ENCODE results near the gene CRISP3. TPM values are rescaled to one million over a fixed set of nuclear protein-coding genes. Genes with fewer than 3 reads are reported as not detected.
"Not testable (repeated sequence)": the region's sequence is repeated elsewhere in the genome, so short reads cannot be mapped to it uniquely, and the experiment has no call there.

The CRISP3 gene
- total RNA-seq, 1 experiment from 2014 or later: not detected

DNA sequence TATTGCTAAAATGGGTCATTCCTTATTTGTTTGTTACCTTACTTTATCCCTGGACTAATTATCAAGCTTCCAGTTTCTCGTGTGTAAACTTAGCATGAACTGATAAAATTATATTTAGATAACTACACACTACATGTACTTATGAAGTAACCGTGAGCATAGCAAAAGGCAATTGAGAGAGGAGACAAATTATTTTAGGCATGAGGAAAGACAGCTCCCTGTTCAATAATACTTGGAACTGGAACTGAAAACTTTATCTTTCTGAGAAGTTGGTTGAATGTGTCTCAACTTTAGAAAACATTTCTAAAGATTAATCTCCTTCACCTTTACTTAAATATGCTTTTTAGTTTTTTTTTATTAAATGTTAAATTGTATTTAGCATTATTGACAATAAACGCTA lies 11.4 kb downstream of the CRISP3 start:
- intact Hi-C loops (cut with micrococcal nuclease; ENCODE audit: unreplicated experiment): no loop called here
- no TSS peak for BruUV-seq (replicated peaks)

DNA sequence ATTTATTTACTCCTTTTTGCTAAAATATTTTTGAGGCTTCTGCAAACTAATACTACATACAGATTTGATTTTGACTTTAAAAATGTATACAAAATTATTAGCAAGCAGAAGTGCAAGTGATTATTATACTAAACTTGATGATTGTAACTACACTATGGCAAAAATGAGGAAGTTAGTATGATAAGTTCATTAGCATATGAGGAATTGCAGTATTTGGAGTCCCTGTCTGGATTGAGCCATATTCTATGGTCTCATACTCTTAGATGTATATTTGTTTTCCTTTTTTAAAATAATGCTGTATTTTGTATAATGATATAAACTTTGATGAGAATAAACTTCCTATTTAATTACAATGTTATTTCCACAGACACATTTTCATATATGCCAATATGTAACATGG lies 13.9 kb downstream of the CRISP3 start:
- ChIA-PET CTCF (no interaction called here), POLR2A (ENCODE audit: low non-redundant PET) (no interaction called here)
- no peak overlapping the region for H3K27ac ChIP-seq (ENCODE audit: low read depth, low read length, poor library complexity, severe bottlenecking)
- no peak for DNase-seq (ENCODE audit: low spot score)
- H3K4me3 ChIP-seq (ENCODE audit: low read depth, low read length, poor library complexity, severe bottlenecking): no peak overlapping the region
- no peaks in the 10 kb centered on the region for H3K9me3 ChIP-seq (ENCODE audit: low read depth, low read length, poor library complexity, severe bottlenecking)
- intact Hi-C loops (cut with micrococcal nuclease; ENCODE audit: unreplicated experiment): no loop called here
- BruUV-seq (replicated peaks): no TSS peak
- H3K4me1 ChIP-seq (ENCODE audit: insufficient read depth, low read length, poor library complexity, severe bottlenecking): no peaks in the 10 kb centered on the region
- H3K27me3 ChIP-seq (replicated peaks; ENCODE audit: insufficient read depth, low read depth, low read length, poor library complexity): peaks cover 39% of the 10 kb centered on the region
- no peak for TF ChIP-seq EZH2 (IDR thresholded peaks at IDR 0.05; ENCODE audit: borderline replicate concordance, low read depth, low read length, poor library complexity, severe bottlenecking)
- TF ChIP-seq, protein P1, sequence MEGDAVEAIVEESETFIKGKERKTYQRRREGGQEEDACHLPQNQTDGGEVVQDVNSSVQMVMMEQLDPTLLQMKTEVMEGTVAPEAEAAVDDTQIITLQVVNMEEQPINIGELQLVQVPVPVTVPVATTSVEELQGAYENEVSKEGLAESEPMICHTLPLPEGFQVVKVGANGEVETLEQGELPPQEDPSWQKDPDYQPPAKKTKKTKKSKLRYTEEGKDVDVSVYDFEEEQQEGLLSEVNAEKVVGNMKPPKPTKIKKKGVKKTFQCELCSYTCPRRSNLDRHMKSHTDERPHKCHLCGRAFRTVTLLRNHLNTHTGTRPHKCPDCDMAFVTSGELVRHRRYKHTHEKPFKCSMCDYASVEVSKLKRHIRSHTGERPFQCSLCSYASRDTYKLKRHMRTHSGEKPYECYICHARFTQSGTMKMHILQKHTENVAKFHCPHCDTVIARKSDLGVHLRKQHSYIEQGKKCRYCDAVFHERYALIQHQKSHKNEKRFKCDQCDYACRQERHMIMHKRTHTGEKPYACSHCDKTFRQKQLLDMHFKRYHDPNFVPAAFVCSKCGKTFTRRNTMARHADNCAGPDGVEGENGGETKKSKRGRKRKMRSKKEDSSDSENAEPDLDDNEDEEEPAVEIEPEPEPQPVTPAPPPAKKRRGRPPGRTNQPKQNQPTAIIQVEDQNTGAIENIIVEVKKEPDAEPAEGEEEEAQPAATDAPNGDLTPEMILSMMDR (conservative IDR thresholded peaks at IDR 0.05; ENCODE audit: low read depth, low read length): no peak
- H3K36me3 ChIP-seq (ENCODE audit: insufficient read depth, low read length, poor library complexity, severe bottlenecking): no peaks in the 10 kb centered on the region

More for the DNA sequence above, 11.4 kb downstream of the CRISP3 start:
- ChIA-PET CTCF (no interaction called here), POLR2A (ENCODE audit: low non-redundant PET) (no interaction called here)
- no peak for DNase-seq (ENCODE audit: low spot score)
- no peaks in the 10 kb centered on the region for H3K36me3 ChIP-seq (ENCODE audit: insufficient read depth, low read length, poor library complexity, severe bottlenecking)
- peaks cover 52% of the 10 kb centered on the region for H3K27me3 ChIP-seq (replicated peaks; ENCODE audit: insufficient read depth, low read depth, low read length, poor library complexity)
- no peaks in the 10 kb centered on the region for H3K4me1 ChIP-seq (ENCODE audit: insufficient read depth, low read length, poor library complexity, severe bottlenecking)
- no peak overlapping the region for H3K4me3 ChIP-seq (ENCODE audit: low read depth, low read length, poor library complexity, severe bottlenecking)
- TF ChIP-seq EZH2 (IDR thresholded peaks at IDR 0.05; ENCODE audit: borderline replicate concordance, low read depth, low read length, poor library complexity, severe bottlenecking): no peak
- TF ChIP-seq, protein P1 (conservative IDR thresholded peaks at IDR 0.05; ENCODE audit: low read depth, low read length): no peak
- no peaks in the 10 kb centered on the region for H3K9me3 ChIP-seq (ENCODE audit: low read depth, low read length, poor library complexity, severe bottlenecking)
- no peak overlapping the region for H3K27ac ChIP-seq (ENCODE audit: low read depth, low read length, poor library complexity, severe bottlenecking)

DNA sequence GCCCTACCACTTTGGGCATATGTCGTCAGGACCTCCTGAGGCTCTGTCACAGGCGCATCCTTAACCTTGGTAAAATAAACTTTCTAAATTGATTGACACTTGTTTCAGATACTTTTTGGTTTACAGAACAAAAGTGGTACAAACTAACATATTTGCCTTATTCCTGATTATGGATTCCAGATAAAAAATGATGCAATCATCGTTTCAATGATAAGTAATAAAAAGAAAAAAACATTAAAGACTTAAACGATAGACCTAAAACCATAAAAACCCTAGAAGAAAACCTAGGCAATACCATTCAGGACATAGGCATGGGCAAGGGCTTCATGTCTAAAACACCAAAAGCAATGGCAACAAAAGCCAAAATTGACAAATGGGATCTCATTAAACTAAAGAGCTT lies 20.3 kb downstream of the CRISP3 start:
- peaks cover 19% of the 10 kb centered on the region for H3K27me3 ChIP-seq (replicated peaks; ENCODE audit: insufficient read depth, low read depth, low read length, poor library complexity)
- H3K36me3 ChIP-seq (ENCODE audit: insufficient read depth, low read length, poor library complexity, severe bottlenecking); BruUV-seq (replicated peaks); H3K27ac ChIP-seq (ENCODE audit: low read depth, low read length, poor library complexity, severe bottlenecking); POLR2A ChIA-PET (ENCODE audit: low non-redundant PET); H3K9me3 ChIP-seq (ENCODE audit: low read depth, low read length, poor library complexity, severe bottlenecking); intact Hi-C loops (cut with micrococcal nuclease; ENCODE audit: unreplicated experiment); CTCF ChIA-PET; H3K4me1 ChIP-seq (ENCODE audit: insufficient read depth, low read length, poor library complexity, severe bottlenecking); H3K4me3 ChIP-seq (ENCODE audit: low read depth, low read length, poor library complexity, severe bottlenecking); DNase-seq (ENCODE audit: low spot score): not testable (repeated sequence)

DNA sequence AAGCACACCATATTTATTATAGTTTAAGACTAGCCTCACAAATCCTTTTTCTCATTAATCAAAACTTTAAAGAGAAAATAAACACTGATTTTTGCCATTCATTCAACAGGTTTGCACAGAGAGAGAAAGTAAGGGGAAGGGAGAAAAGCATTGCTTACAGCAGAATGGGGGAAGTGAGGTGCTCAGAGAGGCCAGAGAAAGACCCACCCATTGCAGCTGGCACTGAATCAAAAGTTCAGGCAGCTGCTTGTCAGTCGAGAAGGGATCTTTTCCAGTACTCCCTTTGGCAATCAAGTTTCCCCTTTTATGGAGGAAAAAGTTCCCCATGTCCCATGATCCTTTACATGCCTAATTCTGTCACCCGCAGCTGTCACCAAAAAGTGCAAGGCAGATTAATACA lies 22.9 kb downstream of the CRISP3 start:
- no peak for DNase-seq (ENCODE audit: low spot score)
- no TSS peak for BruUV-seq (replicated peaks)
- CTCF ChIA-PET: no interaction called here

More for the DNA sequence above, 22.9 kb downstream of the CRISP3 start:
- POLR2A ChIA-PET (ENCODE audit: low non-redundant PET): no interaction called here
- Histone ChIP-seq H3K4me3 (ENCODE audit: low read depth, low read length, poor library complexity, severe bottlenecking) (no peak overlapping the region), H3K27ac (ENCODE audit: low read depth, low read length, poor library complexity, severe bottlenecking) (no peak overlapping the region), H3K9me3 (ENCODE audit: low read depth, low read length, poor library complexity, severe bottlenecking) (peaks cover 4% of the 10 kb centered on the region), H3K36me3 (ENCODE audit: insufficient read depth, low read length, poor library complexity, severe bottlenecking) (no peaks in the 10 kb centered on the region), H3K27me3 (replicated peaks; ENCODE audit: insufficient read depth, low read depth, low read length, poor library complexity) (no peaks in the 10 kb centered on the region), H3K4me1 (ENCODE audit: insufficient read depth, low read length, poor library complexity, severe bottlenecking) (no peaks in the 10 kb centered on the region)
- TF ChIP-seq EZH2 (IDR thresholded peaks at IDR 0.05; ENCODE audit: borderline replicate concordance, low read depth, low read length, poor library complexity, severe bottlenecking): no peak
- TF ChIP-seq, protein P1 (conservative IDR thresholded peaks at IDR 0.05; ENCODE audit: low read depth, low read length): no peak
- intact Hi-C loops (cut with micrococcal nuclease; ENCODE audit: unreplicated experiment): no loop called here

Measured in A673 (cell line).